Retinal pigment epithelial cell (primary cell): ENCODE results near the gene JMJD7.

Experiments used
- DNase-seq: peaks from one replicate; pipeline ENCODE4 v3.0.0-alpha.2; 2010; ENCODE audit warnings: low read depth
- H3K4me3 ChIP-seq: 2 replicates; pipeline ENCODE4 v1.5.1; 2011; ENCODE audit warnings: mild to moderate bottlenecking, low read length, control low read depth, moderate library complexity
- CTCF ChIP-seq: conservative IDR thresholded peaks from 2 replicates; pipeline ENCODE4 v1.5.1; 2011; ENCODE audit warnings: low read depth, low read length, control low read depth, inconsistent platforms

The JMJD7 gene

GRCh38 chr15:41809121-41809520 is 18.8 kb upstream of the JMJD7 start:
- no peak for DNase-seq
- no peak for TF ChIP-seq CTCF
- H3K4me3 ChIP-seq: no peak overlapping the region

GRCh38 chr15:41809526-41810220 is 18.2 kb upstream of the JMJD7 start:
- DNase-seq: no peak
- TF ChIP-seq CTCF: no peak
- H3K4me3 ChIP-seq: no peak overlapping the region

- H3K4me3 ChIP-seq: no peak overlapping the region
- no peak for TF ChIP-seq CTCF
- DNase-seq: no peak
Observed at GRCh38 chr15:41810651-41811431, 17.1 kb upstream of the JMJD7 start.

- peak; percentile 92 for TF ChIP-seq CTCF
- no peak for DNase-seq
- H3K4me3 ChIP-seq: no peak overlapping the region
Observed at GRCh38 chr15:41811432-41812195, 16.3 kb upstream of the JMJD7 start.

DNA sequence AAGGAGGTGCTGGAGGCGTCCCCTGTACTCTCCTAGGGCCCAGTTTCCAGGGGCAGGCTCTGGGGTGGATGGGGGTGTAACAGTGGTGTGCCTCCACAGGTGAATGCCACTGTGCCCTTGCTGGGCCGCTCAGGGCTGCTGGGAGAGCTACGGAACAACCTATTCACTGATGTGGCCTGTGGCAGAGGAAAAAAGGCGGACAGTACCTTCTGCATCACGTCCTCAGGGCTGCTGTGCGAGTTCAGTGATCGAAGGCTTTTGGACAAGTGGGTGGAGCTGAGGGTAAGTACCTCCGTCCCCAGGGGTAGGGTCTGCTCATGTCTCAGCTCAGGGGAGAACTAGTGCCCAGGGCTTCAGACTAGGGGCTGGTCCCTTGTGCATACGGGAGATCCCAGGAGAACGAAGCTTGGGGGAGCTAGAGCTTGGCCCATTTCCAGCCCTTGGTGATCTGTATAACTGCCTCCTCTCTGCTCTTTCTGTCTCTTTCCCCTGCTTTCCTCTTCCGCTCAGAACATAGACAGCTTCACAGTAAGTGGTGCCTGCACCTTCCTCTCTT is 15.0 kb upstream of the JMJD7 start:
- H3K4me3 ChIP-seq: no peak overlapping the region
- no peak for TF ChIP-seq CTCF
- no peak for DNase-seq

DNA sequence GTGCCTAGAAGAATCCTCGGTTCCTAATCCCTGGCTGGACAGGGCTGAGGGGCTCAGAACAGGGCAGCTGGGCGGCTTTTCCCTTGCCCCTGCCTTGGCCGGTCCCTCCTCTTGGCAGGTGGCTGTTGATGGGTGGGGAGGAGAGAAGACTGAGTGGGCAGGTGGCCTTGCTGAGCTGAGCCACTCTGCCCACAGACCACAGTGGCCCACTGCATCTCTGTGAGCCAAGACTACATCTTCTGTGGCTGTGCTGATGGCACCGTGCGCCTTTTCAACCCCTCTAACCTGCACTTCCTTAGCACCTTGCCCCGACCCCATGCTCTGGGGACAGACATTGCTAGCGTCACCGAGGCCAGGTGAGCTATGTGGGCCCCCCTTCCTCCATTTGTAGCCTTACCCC is 14.5 kb upstream of the JMJD7 start:
- no peak overlapping the region for H3K4me3 ChIP-seq
- no peak for TF ChIP-seq CTCF
- no peak for DNase-seq
